Lower leg skin (tissue), 3 donors: ENCODE data around the gene LDHD.

Experiments used
- POLR2A ChIP-seq, 2 donors: fragments of 450-650 bp; IDR thresholded peaks; one replicate each; pipeline ENCODE4 v1.6.1; 2016 to 2017; ENCODE audit warnings: antibody characterized with exemption in 2 of 2, mild to moderate bottlenecking in 1 of 2, moderate library complexity in 1 of 2
- TF ChIP-seq, protein P1 (sequence below), 3 donors: fragments of 450-650 bp; IDR thresholded peaks; one replicate each; pipeline ENCODE4 v1.5.1; 2016; ENCODE audit warnings: antibody characterized with exemption in 3 of 3, mild to moderate bottlenecking in 3 of 3, moderate library complexity in 2 of 3

DNA sequence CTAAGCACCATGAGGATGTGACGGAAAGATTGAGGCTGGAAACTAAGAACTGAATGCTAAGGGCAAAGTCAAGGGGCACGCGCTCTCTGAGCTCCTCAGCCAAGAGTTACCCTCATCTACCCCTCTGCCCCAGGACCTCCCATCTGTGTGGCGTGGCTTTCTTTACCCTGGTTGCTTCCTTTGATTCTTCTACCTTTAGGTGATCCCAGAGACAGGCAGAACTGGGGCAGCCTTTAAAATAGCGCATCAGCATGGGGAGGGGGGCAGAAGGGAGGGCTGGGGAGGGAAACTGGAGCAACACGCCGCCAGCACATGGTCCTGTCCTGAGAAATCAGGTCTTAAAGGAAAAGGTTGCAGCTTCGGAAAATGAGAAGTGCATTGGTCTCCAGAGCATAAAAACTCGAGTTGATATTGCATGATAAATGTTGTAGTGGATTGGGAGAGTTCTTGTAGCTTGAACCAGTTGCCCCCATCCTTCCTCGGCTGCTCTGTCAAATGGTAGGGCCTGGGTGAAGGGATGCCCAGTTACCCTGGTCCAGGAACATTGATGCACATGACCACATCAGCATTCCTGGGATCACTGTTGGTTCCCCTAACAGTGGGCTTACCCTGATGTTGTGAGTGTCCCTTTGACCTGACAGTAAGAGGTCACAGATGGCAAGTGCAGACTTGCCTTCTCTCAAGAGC is 29.7 kb downstream of the LDHD start:
- TF ChIP-seq, protein P1, sequence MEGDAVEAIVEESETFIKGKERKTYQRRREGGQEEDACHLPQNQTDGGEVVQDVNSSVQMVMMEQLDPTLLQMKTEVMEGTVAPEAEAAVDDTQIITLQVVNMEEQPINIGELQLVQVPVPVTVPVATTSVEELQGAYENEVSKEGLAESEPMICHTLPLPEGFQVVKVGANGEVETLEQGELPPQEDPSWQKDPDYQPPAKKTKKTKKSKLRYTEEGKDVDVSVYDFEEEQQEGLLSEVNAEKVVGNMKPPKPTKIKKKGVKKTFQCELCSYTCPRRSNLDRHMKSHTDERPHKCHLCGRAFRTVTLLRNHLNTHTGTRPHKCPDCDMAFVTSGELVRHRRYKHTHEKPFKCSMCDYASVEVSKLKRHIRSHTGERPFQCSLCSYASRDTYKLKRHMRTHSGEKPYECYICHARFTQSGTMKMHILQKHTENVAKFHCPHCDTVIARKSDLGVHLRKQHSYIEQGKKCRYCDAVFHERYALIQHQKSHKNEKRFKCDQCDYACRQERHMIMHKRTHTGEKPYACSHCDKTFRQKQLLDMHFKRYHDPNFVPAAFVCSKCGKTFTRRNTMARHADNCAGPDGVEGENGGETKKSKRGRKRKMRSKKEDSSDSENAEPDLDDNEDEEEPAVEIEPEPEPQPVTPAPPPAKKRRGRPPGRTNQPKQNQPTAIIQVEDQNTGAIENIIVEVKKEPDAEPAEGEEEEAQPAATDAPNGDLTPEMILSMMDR (IDR thresholded peaks at IDR 0.05) = no peak
- no peak for TF ChIP-seq POLR2A (IDR thresholded peaks at IDR 0.05)
